H1 (cell line): ENCODE data around the gene SMAD6. TPM values are rescaled to one million over a fixed set of nuclear protein-coding genes. Genes with fewer than 3 reads are reported as not detected.
A peak's percentile ranks its signal among the peaks of the same experiment; 100 is the strongest.

Experiments
- CTCF ChIA-PET: fragments of 300-600 bp; sonication (Branson Sonifier 250); formaldehyde crosslinking; loops from one replicate; lab custom pipeline; 2021; ENCODE audit not compliant: partially characterized antibody; lab: Charles Lee
- POLR2A ChIA-PET: fragments of 300-600 bp; sonication (Branson Sonifier 250); formaldehyde crosslinking; loops from one replicate; lab custom pipeline; 2021; ENCODE audit warnings: inconsistent platforms; ENCODE audit not compliant: partially characterized antibody; lab: Charles Lee
- DNase-seq, 2 experiments: peaks; one replicate each; pipeline versions ENCODE4 v3.0.0 to v3.0.0-alpha.2; 2010 to 2022; ENCODE audit warnings: low spot score in 2 of 2, low read depth in 1 of 2, mixed read lengths in 1 of 2
- FAIRE-seq: peaks from 2 replicates; lab custom pipeline; 2011; peaks lifted over from hg19 to GRCh38; lab: Jason Lieb, UNC
- H2AFZ ChIP-seq: 2 replicates; pipeline ENCODE4 v1.8.1; 2012; ENCODE audit warnings: low read length, inconsistent platforms
- H2AK5ac ChIP-seq: 2 replicates; pipeline ENCODE4 v1.6.1; 2013; ENCODE audit warnings: low read depth, low read length
- H2BK120ac ChIP-seq: replicated peaks from 2 replicates; pipeline ENCODE3; 2013; ENCODE audit warnings: low read depth, low read length, inconsistent platforms
- H2BK12ac ChIP-seq: 2 replicates; pipeline ENCODE4 v1.6.1; 2013; ENCODE audit warnings: low read depth, low read length
- H2BK15ac ChIP-seq: 2 replicates; pipeline ENCODE4 v1.6.1; 2013; ENCODE audit warnings: low read length
- H2BK20ac ChIP-seq: 2 replicates; pipeline ENCODE4 v1.6.1; 2013; ENCODE audit warnings: low read length
- H2BK5ac ChIP-seq: 2 replicates; pipeline ENCODE4 v1.6.1; 2013; ENCODE audit warnings: low read depth, low read length
- H3K14ac ChIP-seq: 2 replicates; pipeline ENCODE4 v1.6.1; 2013; ENCODE audit warnings: inconsistent platforms; ENCODE audit not compliant: insufficient read length
- H3K18ac ChIP-seq: 2 replicates; pipeline ENCODE4 v1.6.1; 2013; ENCODE audit warnings: low read length; ENCODE audit errors: extremely low read depth
- H3K23ac ChIP-seq: 2 replicates; pipeline ENCODE4 v1.6.1; 2013; ENCODE audit warnings: inconsistent platforms; ENCODE audit not compliant: insufficient read length
- H3K23me2 ChIP-seq: 2 replicates; pipeline ENCODE4 v1.6.1; 2013; ENCODE audit warnings: low read depth, low read length
- H3K27ac ChIP-seq: 2 replicates; pipeline ENCODE4 v1.6.1; 2011; ENCODE audit warnings: low read depth, low read length, inconsistent platforms
- H3K27me3 ChIP-seq, 4 experiments: replicated peaks in 1 of 4; 1 replicate in 1 of 4; 2 replicates in 3 of 4; pipeline versions ENCODE4 v1.6.1 to v1.8.1; 2011 to 2013; ENCODE audit warnings: low read length in 3 of 4, mild to moderate bottlenecking in 3 of 4, inconsistent platforms in 2 of 4, mixed read lengths in 2 of 4, moderate library complexity in 1 of 4; ENCODE audit not compliant: control insufficient read depth in 3 of 4, insufficient read depth in 3 of 4; ENCODE audit errors: extremely low read depth in 1 of 4
- H3K36me3 ChIP-seq, 4 experiments: 2 replicates each; pipeline versions ENCODE4 v1.6.1 to v1.8.1; 2011 to 2013; ENCODE audit warnings: mild to moderate bottlenecking in 4 of 4, low read length in 3 of 4, moderate library complexity in 2 of 4, control low read depth in 1 of 4, inconsistent platforms in 1 of 4; ENCODE audit not compliant: insufficient read depth in 4 of 4, control insufficient read depth in 2 of 4
- H3K4ac ChIP-seq: replicated peaks from 2 replicates; pipeline ENCODE3; 2013; ENCODE audit warnings: low read length, low read depth, mixed read lengths, inconsistent platforms; ENCODE audit not compliant: insufficient read length
- H3K4me1 ChIP-seq, 4 experiments: replicated peaks in 1 of 4; 1 replicate in 1 of 4; 2 replicates in 3 of 4; pipeline versions ENCODE4 v1.6.1 to v1.8.1; 2011 to 2013; ENCODE audit warnings: low read length in 3 of 4, inconsistent platforms in 2 of 4, mixed read lengths in 1 of 4; ENCODE audit not compliant: insufficient read depth in 4 of 4, control insufficient read depth in 3 of 4
- H3K4me2 ChIP-seq, 2 experiments: 2 replicates each; pipeline versions ENCODE4 v1.6.1 to v1.8.1; 2011 to 2013; ENCODE audit warnings: low read depth in 2 of 2, low read length in 2 of 2, control low read depth in 1 of 2, inconsistent platforms in 1 of 2, mild to moderate bottlenecking in 1 of 2; ENCODE audit not compliant: insufficient read depth in 1 of 2
- H3K4me3 ChIP-seq, 4 experiments: fragments of 200-600, 300-600 bp in 1 of 4; sonication (generic), shearing (Covaris generic), sonication (Bioruptor Twin) in 1 of 4; 2 replicates each; pipeline versions ENCODE4 v1.5.1 to v1.8.1; 2011 to 2016; ENCODE audit warnings: low read length in 4 of 4, low read depth in 3 of 4, control low read depth in 2 of 4, inconsistent platforms in 2 of 4, mild to moderate bottlenecking in 2 of 4, mixed read lengths in 1 of 4, moderate library complexity in 1 of 4; ENCODE audit not compliant: insufficient read depth in 2 of 4; ENCODE audit errors: extremely low read depth in 1 of 4
- H3K56ac ChIP-seq: replicated peaks from 2 replicates; pipeline ENCODE3; 2013; ENCODE audit warnings: low read depth, mild to moderate bottlenecking, mixed read lengths, low read length, inconsistent platforms; ENCODE audit not compliant: insufficient read length
- H3K79me1 ChIP-seq: 2 replicates; pipeline ENCODE4 v1.6.1; 2013; ENCODE audit warnings: low read depth, low read length, control low read depth
- H3K79me2 ChIP-seq, 2 experiments: 2 replicates each; pipeline versions ENCODE4 v1.6.1 to v1.8.1; 2012 to 2013; ENCODE audit warnings: low read length in 2 of 2, mild to moderate bottlenecking in 2 of 2, inconsistent platforms in 1 of 2; ENCODE audit not compliant: insufficient read depth in 2 of 2, control insufficient read depth in 1 of 2
- H3K9ac ChIP-seq, 4 experiments: replicated peaks in 1 of 4; 1 replicate in 1 of 4; 2 replicates in 3 of 4; pipeline versions ENCODE4 v1.6.1 to v1.8.1; 2011 to 2013; ENCODE audit warnings: low read depth in 3 of 4, low read length in 3 of 4, control low read depth in 2 of 4, mild to moderate bottlenecking in 2 of 4, moderate library complexity in 2 of 4, inconsistent platforms in 1 of 4; ENCODE audit errors: extremely low read depth in 1 of 4
- H3K9me3 ChIP-seq, 2 experiments: 2 replicates each; pipeline versions ENCODE4 v1.6.1 to v1.8.1; 2012 to 2013; ENCODE audit warnings: mild to moderate bottlenecking in 2 of 2, moderate library complexity in 2 of 2, control low read depth in 1 of 2, inconsistent platforms in 1 of 2, low read depth in 1 of 2, low read length in 1 of 2, mixed read lengths in 1 of 2; ENCODE audit not compliant: insufficient read depth in 2 of 2
- H4K20me1 ChIP-seq, 2 experiments: replicated peaks in 1 of 2; 2 replicates each; pipeline versions ENCODE3 to v1.8.1; 2011 to 2013; ENCODE audit warnings: inconsistent platforms in 2 of 2, low read length in 2 of 2, mild to moderate bottlenecking in 1 of 2; ENCODE audit not compliant: insufficient read depth in 2 of 2, control insufficient read depth in 1 of 2
- H4K5ac ChIP-seq: 2 replicates; pipeline ENCODE4 v1.6.1; 2013; ENCODE audit warnings: low read length, low read depth, mixed read lengths, inconsistent platforms; ENCODE audit not compliant: insufficient read length
- H4K8ac ChIP-seq: 2 replicates; pipeline ENCODE4 v1.8.0; 2013; ENCODE audit warnings: mild to moderate bottlenecking, moderate library complexity, low read length, inconsistent platforms; ENCODE audit not compliant: insufficient read depth; ENCODE audit errors: extremely low read depth
- H4K91ac ChIP-seq: replicated peaks from 2 replicates; pipeline ENCODE3; 2013; ENCODE audit warnings: low read length, mixed read lengths, inconsistent platforms; ENCODE audit not compliant: insufficient read length
- ASH2L ChIP-seq: fragments of 200-600, 300-600 bp; sonication (generic); IDR thresholded peaks from one replicate; pipeline ENCODE4 v1.7.1; 2017; ENCODE audit warnings: low read length
- GTF2F1 ChIP-seq: IDR thresholded peaks from 2 replicates; pipeline ENCODE4 v1.6.1; 2012; ENCODE audit warnings: low read depth, low read length, improper control_type of control experiment, borderline replicate concordance
- KDM4A ChIP-seq: IDR thresholded peaks from one replicate; pipeline ENCODE4 v1.7.1; 2012; ENCODE audit warnings: low read depth, mild to moderate bottlenecking, moderate library complexity, low read length, inconsistent platforms; ENCODE audit not compliant: severe bottlenecking
- NANOG ChIP-seq: IDR thresholded peaks from 2 replicates; pipeline ENCODE4 v1.6.1; 2011; ENCODE audit warnings: low read length, low read depth, mild to moderate bottlenecking, inconsistent platforms; ENCODE audit not compliant: insufficient read depth, poor library complexity, severe bottlenecking
- PHF8 ChIP-seq: fragments of 200-600 bp; sonication (generic); conservative IDR thresholded peaks from 2 replicates; pipeline ENCODE4 v1.7.1; 2012; ENCODE audit warnings: low read depth, mild to moderate bottlenecking, inconsistent platforms, low read length, moderate library complexity
- POLR2AphosphoS5 ChIP-seq: IDR thresholded peaks from 2 replicates; pipeline ENCODE4 v1.6.1; 2011; ENCODE audit warnings: low read depth, low read length
- RAD21 ChIP-seq, 2 experiments: IDR thresholded peaks in 1 of 2; conservative IDR thresholded peaks in 1 of 2; 2 replicates each; pipeline ENCODE4 v1.6.1; 2011; ENCODE audit warnings: low read depth in 2 of 2, low read length in 2 of 2, improper control_type of control experiment in 1 of 2, inconsistent platforms in 1 of 2, mild to moderate bottlenecking in 1 of 2, moderate library complexity in 1 of 2
- SP1 ChIP-seq: IDR thresholded peaks from 2 replicates; pipeline ENCODE4 v1.6.1; 2011; ENCODE audit warnings: low read depth, low read length
- SP4 ChIP-seq: IDR thresholded peaks from 2 replicates; pipeline ENCODE4 v1.6.1; 2012; ENCODE audit warnings: low read length, inconsistent platforms
- WGBS, 2 experiments: shearing (Covaris generic) in 1 of 2; methylation state at CpG; one replicate each; pipeline versions ENCODE4 v1.1.6 to v1.1.7; 2013 to 2015; ENCODE audit warnings: low lambda C conversion rate in 2 of 2, mixed read lengths in 2 of 2, inconsistent platforms in 1 of 2, low coverage in 1 of 2, missing lambda C conversion rate in 1 of 2; ENCODE audit not compliant: insufficient replicate concordance in 2 of 2, insufficient coverage in 1 of 2, insufficient read length in 1 of 2; ENCODE audit errors: extremely low coverage in 1 of 2, missing lambda C conversion rate in 1 of 2; 5-methylcytosine and 5-hydroxymethylcytosine counted together
- polyA plus RNA-seq, 7 experiments: library from polyadenylated mRNA; depleted of rRNA in 3 of 7; stranded (reverse) in 5 of 7; unstranded in 2 of 7; fragments of >200 nt in 5 of 7; fragments of 200-250 nt in 2 of 7; gene quantifications; 1 replicate in 5 of 7; 2 replicates in 1 of 7; 4 replicates in 1 of 7; pipeline versions ENCODE4 v1.2.1 to v1.2.3, GENCODE V29; 2011 to 2013; ENCODE audit warnings: missing spikeins in 2 of 7, mixed read lengths in 2 of 7
- total RNA-seq: library from RNA; stranded (reverse); fragmentation: NEBNext Ultra II Directional; extraction: Animal tissue kit (Norgen Biotek cat#: 25700); gene quantifications from 2 replicates; pipeline ENCODE4 v1.2.1, GENCODE V29; 2021

SMAD6 gene
- total and polyA plus RNA-seq, 2 of the 8 experiments (the other 6 are each of a cell fraction or from before 2014, with no cell fraction given) = 1.8 to 7.0 TPM

GRCh38 chr15:66720206-66721010, 18.4 kb downstream of the SMAD6 start:
- no peak overlapping the region for H4K5ac ChIP-seq
- WGBS, 2 experiments = 88% methylated on average over 9 of the region's 9 CpGs; no CpG with 5 or more reads in 1 of the 2 experiments
- FAIRE-seq (no peak), DNase-seq (no peak)
- H4K91ac ChIP-seq = no peak overlapping the region
- peaks cover 0 to 4% (median 2%) of the 10 kb centered on the region in 4 experiments; a peak in 4 of 7 replicates for H3K4me1 ChIP-seq
- no peak overlapping the region for H2BK20ac ChIP-seq
- no peak overlapping the region for H4K8ac ChIP-seq
- no peaks in the 10 kb centered on the region for H3K23me2 ChIP-seq
- H2AFZ ChIP-seq = no peak overlapping the region
- H3K9me3 ChIP-seq = no peaks in the 10 kb centered on the region
- H3K4me2 ChIP-seq = no peak overlapping the region
- no peak overlapping the region for H3K4ac ChIP-seq
- no peak overlapping the region for H2AK5ac ChIP-seq
- no peak overlapping the region for H2BK5ac ChIP-seq
- TF ChIP-seq ASH2L = no peak
- no peak for TF ChIP-seq SP4
- TF ChIP-seq PHF8 = no peak
- TF ChIP-seq GTF2F1 = no peak
- TF ChIP-seq KDM4A = no peak
- no peak for TF ChIP-seq POLR2AphosphoS5
- no peak for TF ChIP-seq NANOG
- TF ChIP-seq RAD21 (IDR thresholded peaks at IDR 0.05 in 1 of 2, conservative IDR thresholded peaks at IDR 0.05 in 1 of 2; ENCODE audit: low read depth in 2 of 2, low read length in 2 of 2) = no peak
- TF ChIP-seq SP1 = no peak
- H2BK15ac ChIP-seq = peak overlapping the region; percentile 13; the same call in 1 of the 2 replicates
- H3K14ac ChIP-seq = no peak overlapping the region
- CTCF ChIA-PET = interaction anchor here (0.7 to 10.6 kb wide), 12 partner anchors 8 to 184 kb away, joined by 3 to 105 read pairs (median 4); no protein-coding TSS in a partner anchor
- no peak overlapping the region for H3K18ac ChIP-seq
- no peak overlapping the region for H3K23ac ChIP-seq
- H3K27ac ChIP-seq = no peak overlapping the region
- POLR2A ChIA-PET = interaction anchor here (0.7 to 1.5 kb wide), 3 partner anchors 10 to 13 kb away, joined by 3 to 5 read pairs (median 4); no protein-coding TSS in a partner anchor
- no peak overlapping the region for H3K4me3 ChIP-seq
- H3K79me1 ChIP-seq = peaks cover 3% of the 10 kb centered on the region; the same call in 1 of the 2 replicates
- H4K20me1 ChIP-seq = peaks cover 0 to 6% of the 10 kb centered on the region in 2 experiments
- no peaks in the 10 kb centered on the region for H3K27me3 ChIP-seq
- H3K79me2 ChIP-seq = no peaks in the 10 kb centered on the region
- no peak overlapping the region for H2BK12ac ChIP-seq
- H2BK120ac ChIP-seq = no peak overlapping the region
- H3K9ac ChIP-seq = no peak overlapping the region
- H3K56ac ChIP-seq = no peak overlapping the region
- H3K36me3 ChIP-seq = peaks cover 0 to 11% (median 0%) of the 10 kb centered on the region in 4 experiments; a peak in 3 of 8 replicates
